Upper lobe of right lung (tissue), 1 donor: ENCODE data around the gene CARHSP1. TPM values are rescaled to one million over a fixed set of nuclear protein-coding genes. Genes with fewer than 3 reads are reported as not detected.
"Not testable (repeated sequence)": the region's sequence is repeated elsewhere in the genome, so short reads cannot be mapped to it uniquely, and the experiment has no call there.

Source experiments
- ATAC-seq: fragments of 200-7000 bp; cut with Tn5 transposase; one replicate; pipeline ENCODE4 v1.9.1; 2020; ENCODE audit warnings: mild to moderate bottlenecking, moderate library complexity
- DNase-seq: peaks from one replicate; pipeline ENCODE4 v3.0.0-alpha.2; 2020
- H3K27ac ChIP-seq: fragments of 200-600 bp; one replicate; pipeline ENCODE4 v1.8.0; 2022
- H3K27me3 ChIP-seq: fragments of 200-600 bp; one replicate; pipeline ENCODE4 v1.8.0; 2022; ENCODE audit warnings: mild to moderate bottlenecking
- H3K36me3 ChIP-seq: fragments of 200-600 bp; one replicate; pipeline ENCODE4 v1.8.0; 2022
- H3K4me1 ChIP-seq: fragments of 200-600 bp; one replicate; pipeline ENCODE4 v1.8.0; 2022
- H3K4me3 ChIP-seq: fragments of 200-600 bp; one replicate; pipeline ENCODE4 v1.8.0; 2022; ENCODE audit warnings: mild to moderate bottlenecking
- H3K9me3 ChIP-seq: fragments of 200-600 bp; one replicate; pipeline ENCODE4 v1.8.0; 2022
- CTCF ChIP-seq: fragments of 200-600 bp; IDR thresholded peaks from one replicate; pipeline ENCODE4 v1.8.0; 2022; ENCODE audit warnings: antibody characterized with exemption
- intact Hi-C: fragments of 100-400 bp; cut with DNase I; formaldehyde crosslinking; loops from one replicate; pipeline ENCODE4 v1.11.0; 2022
- total RNA-seq: library from RNA; stranded (reverse); fragmentation: NEBNext Ultra II Directional; extraction: Animal tissue kit (Norgen Biotek cat#: 25700); gene quantifications from one replicate; pipeline ENCODE4 v1.2.1, GENCODE V29; 2021
- donor health status: DM: no; HTN: yes; CAD: no; lungs with severe emphysema.

The CARHSP1 gene
- total RNA-seq, 1 donor from 2014 or later = 103 TPM

GRCh38 chr16:8880839-8881510, 12.2 kb upstream of the CARHSP1 start:
- Histone ChIP-seq H3K27me3 (peaks cover 14% of the 10 kb centered on the region), H3K27ac (no peak overlapping the region), H3K4me1 (peaks cover 4% of the 10 kb centered on the region), H3K4me3 (no peak overlapping the region), H3K36me3 (no peaks in the 10 kb centered on the region), H3K9me3 (no peaks in the 10 kb centered on the region)
- DNase-seq = no peak
- no peak for ATAC-seq
- intact Hi-C loops = loop anchor here (10.0 kb wide), 1 partner anchor 316 kb away; no protein-coding TSS in a partner anchor
- no peak for TF ChIP-seq CTCF

- TF ChIP-seq CTCF = no peak
- H3K27me3 ChIP-seq = peaks cover 13% of the 10 kb centered on the region
- no peaks in the 10 kb centered on the region for H3K9me3 ChIP-seq
- H3K27ac ChIP-seq = no peak overlapping the region
- peaks cover 4% of the 10 kb centered on the region for H3K4me1 ChIP-seq
- DNase-seq (no peak), ATAC-seq (no peak)
- no peak overlapping the region for H3K4me3 ChIP-seq
- H3K36me3 ChIP-seq = no peaks in the 10 kb centered on the region
- intact Hi-C loops = loop anchor here (10.0 kb wide), 1 partner anchor 214 kb away; no protein-coding TSS in a partner anchor
Measured at GRCh38 chr16:8878523-8878911, 9.7 kb upstream of the CARHSP1 start.

GRCh38 chr16:8877894-8878522, 9.2 kb upstream of the CARHSP1 start:
- Histone ChIP-seq H3K27me3 (peaks cover 11% of the 10 kb centered on the region), H3K9me3 (no peaks in the 10 kb centered on the region), H3K27ac (no peak overlapping the region), H3K36me3 (no peaks in the 10 kb centered on the region), H3K4me3 (no peak overlapping the region), H3K4me1 (peaks cover 4% of the 10 kb centered on the region)
- intact Hi-C loops = loop anchor here (10.0 kb wide), 1 partner anchor 213 kb away; no protein-coding TSS in a partner anchor
- TF ChIP-seq CTCF = no peak
- DNase-seq (no peak), ATAC-seq (no peak)

GRCh38 chr16:8875317-8875716, 6.5 kb upstream of the CARHSP1 start:
- intact Hi-C loops = loop anchor here (10.0 kb wide), 1 partner anchor 211 kb away; no protein-coding TSS in a partner anchor
- ATAC-seq, H3K27me3 ChIP-seq, DNase-seq, H3K4me3 ChIP-seq, H3K4me1 ChIP-seq, H3K27ac ChIP-seq, H3K9me3 ChIP-seq, H3K36me3 ChIP-seq: not testable (repeated sequence)

GRCh38 chr16:8874388-8874787, 5.6 kb upstream of the CARHSP1 start:
- no peak overlapping the region for H3K27ac ChIP-seq
- DNase-seq = no peak
- no peaks in the 10 kb centered on the region for H3K9me3 ChIP-seq
- H3K27me3 ChIP-seq = no peaks in the 10 kb centered on the region
- H3K4me1 ChIP-seq = peaks cover 10% of the 10 kb centered on the region
- ATAC-seq = no peak
- no peaks in the 10 kb centered on the region for H3K36me3 ChIP-seq
- no peak overlapping the region for H3K4me3 ChIP-seq
- intact Hi-C loops = loop anchor here (10.0 kb wide), 1 partner anchor 210 kb away; no protein-coding TSS in a partner anchor
- TF ChIP-seq CTCF = no peak

GRCh38 chr16:8873866-8874195, 5.0 kb upstream of the CARHSP1 start:
- not testable (repeated sequence) for DNase-seq, H3K36me3 ChIP-seq, H3K27me3 ChIP-seq, H3K27ac ChIP-seq, H3K4me3 ChIP-seq, H3K9me3 ChIP-seq, ATAC-seq
- peaks cover 10% of the 10 kb centered on the region for H3K4me1 ChIP-seq
- intact Hi-C loops = loop anchor here (10.0 kb wide), 1 partner anchor 209 kb away; no protein-coding TSS in a partner anchor
